Ecto neural progenitor cell (in vitro differentiated cells): ENCODE measurements around the gene MAGEA9B.
"Not testable (repeated sequence)": the region's sequence is repeated elsewhere in the genome, so short reads cannot be mapped to it uniquely, and the experiment has no call there.

Experiments
- DNase-seq: peaks from one replicate; pipeline ENCODE4 v3.0.0-alpha.2; 2018; ENCODE audit warnings: low spot score

MAGEA9B gene

DNA sequence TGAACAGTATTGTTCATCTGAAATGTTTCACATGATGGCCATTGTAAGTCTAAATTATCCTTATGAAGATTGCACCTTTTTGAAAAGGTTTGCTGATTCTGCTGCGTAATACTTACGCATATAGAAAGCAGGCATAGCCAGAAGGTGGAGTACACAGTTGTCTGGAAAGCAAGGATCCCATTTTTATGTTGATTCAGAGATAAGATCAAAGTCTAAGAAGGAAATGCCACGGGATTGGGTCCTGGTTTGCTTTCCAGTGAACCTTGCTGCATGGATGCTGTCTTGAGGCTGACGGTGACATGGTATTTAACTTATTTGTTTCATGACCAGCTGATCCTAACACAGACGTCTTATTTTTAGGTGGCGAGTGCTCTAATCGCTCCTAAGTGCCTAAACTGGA, 15.5 kb downstream of the MAGEA9B start:
- no peak for DNase-seq

DNA sequence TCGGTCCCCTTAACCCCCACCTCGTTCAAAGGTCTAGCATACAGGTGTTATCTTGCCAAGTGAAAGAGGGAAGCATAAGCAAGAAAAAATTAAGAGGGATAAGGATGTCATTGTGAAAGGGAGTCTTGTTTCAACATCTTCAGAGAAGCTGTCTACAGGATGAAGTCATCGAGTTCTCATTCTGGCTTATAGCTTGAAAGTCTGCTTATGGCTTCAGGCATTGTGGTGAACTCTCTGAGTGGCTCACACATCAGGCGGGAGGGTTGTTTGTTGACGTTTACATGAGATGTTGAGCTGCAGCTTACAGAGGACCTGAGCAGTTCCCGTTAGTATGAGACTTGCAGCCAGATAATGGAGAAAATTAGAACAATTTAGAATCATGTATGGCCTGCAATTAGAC, 16.6 kb downstream of the MAGEA9B start:
- no peak for DNase-seq

DNA sequence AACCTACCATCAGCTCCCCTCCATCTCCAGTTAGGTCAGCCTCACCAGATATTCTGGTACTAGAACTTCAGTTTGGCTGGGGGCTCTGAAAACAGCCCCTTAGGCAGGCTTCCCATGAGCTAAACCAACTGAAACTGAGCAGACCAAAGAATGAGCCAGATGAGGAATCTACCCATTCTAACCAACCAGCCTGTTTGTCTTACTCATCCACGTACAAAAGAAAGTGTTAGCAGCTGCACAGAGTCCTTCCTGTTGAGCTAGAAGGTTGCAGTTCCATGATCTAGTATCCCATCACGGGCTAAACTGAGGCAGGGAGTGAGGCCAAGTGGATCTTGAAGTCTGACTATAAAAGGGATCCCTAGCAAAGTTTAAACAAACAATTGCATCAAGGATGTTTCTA, 17.5 kb downstream of the MAGEA9B start:
- no peak for DNase-seq

DNA sequence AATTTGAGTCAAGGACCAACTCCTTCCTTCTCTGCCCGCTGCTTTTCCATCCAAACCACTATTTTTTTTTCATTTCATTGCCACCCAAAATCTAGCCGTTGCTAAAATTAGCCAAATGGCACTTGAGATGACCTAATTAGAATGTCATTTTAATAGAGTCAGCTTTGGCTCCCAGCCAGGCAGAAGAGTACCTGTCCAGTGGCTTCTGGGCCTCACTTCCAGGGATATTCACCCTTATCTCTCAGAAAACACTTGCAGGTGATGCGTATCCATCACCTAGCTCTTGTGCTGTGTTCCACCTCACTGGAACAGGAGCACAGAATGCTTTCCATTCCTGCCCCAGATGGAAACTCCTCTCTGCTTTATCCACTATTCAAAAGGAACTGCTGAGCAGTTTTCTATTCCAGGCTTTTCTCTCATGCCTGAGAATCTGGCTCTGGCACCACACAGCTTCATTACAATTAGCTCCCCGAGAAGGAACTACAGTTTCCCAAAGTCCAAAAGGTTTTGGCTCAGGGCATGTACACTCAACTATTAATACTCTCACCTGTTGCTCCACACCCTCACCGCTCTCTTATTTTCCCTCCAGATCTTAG, 18.5 kb downstream of the MAGEA9B start:
- DNase-seq, result no peak

DNA sequence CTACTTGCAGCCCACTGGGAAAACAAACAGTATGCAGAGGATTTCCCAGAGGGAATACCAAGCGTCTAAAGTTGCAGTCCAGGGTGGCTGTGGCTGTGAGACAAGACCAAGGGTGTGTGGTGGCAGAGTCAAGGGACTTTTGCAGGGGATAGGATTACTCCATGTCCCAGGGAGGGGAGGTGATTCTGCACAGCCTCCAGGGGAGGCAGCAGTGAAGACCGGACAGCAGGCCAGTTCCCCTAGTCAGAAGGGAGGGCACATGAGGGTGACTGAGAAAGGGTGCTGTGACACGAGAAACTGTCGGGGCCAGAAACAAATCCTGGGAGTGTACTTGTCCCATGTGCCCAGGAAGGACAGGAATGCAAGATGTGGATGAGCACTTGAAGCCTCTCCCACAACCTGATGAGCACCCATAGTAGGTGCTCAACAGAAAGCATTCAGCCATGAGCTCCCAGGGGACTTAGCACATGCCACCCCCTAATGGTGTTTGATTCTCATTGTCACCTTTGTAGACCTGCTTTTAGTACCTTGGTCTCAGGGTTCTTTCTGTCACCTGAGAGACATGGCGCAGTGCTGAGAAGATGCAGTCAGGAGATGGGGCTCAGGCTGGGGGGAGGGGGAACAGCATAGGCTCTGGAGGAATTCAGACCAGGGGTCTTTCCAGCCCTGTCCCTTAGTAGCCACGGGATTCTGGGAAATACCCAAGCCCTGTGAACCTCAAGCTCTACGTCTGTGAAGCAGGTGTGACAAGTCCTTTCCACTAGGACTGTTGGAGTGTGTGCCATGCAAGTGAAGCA, 19.4 kb downstream of the MAGEA9B start:
- DNase-seq, result no peak

DNA sequence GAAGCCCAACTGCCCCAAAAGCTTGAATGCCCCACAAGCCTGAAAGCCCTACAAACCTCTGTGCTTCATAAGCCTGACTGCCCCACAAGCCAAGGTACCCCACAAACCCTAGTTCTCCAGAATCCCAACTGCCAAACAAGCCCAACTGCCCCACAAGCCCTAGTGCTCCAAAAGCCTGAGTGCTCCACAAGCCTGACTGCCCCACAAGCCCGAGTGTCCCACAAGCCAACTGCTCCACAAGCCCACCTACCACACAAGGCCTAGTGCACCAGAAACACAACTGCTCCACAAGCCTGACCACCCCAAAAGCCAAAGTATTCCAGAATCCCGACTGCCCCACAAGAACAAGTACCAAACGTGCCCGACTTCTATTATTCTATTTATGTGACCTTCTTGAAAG, 23.9 kb downstream of the MAGEA9B start:
- DNase-seq, result no peak

DNA sequence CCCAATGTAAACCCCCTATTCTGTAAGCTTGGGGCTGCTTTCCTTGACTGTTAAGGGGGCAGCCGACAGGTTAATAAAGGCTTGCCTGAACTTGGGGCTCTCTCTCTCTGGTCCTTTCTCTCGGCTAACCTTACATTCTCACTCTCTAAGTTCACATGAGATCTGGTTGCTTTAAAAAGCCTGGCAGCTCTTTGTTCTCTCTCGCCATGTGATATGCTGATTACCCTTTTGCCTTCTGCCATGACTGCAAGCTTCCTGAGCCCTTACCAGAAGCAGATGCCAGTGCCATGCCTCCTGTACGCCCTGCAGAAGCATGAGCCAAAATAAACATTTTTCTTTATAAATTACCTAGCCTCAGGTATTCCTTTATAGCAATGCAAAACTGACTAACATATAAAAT, 32.0 kb downstream of the MAGEA9B start:
- not testable (repeated sequence) for DNase-seq

DNA sequence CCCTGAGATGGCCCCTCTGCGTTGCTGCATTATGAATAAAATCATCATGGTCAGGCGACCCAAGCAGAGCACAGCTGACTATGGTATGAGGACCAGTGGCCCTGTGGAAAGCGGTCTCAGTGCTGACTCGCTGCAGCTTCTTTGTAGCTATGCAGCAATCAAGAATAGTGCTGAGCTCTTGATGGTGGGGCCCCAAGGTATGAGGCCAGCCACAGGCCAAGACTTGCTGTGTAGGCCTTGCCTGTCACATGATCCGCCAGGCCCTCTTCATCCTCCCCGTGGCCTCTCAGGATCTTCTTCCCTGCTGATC, 35.4 kb downstream of the MAGEA9B start:
- not testable (repeated sequence) for DNase-seq

DNA sequence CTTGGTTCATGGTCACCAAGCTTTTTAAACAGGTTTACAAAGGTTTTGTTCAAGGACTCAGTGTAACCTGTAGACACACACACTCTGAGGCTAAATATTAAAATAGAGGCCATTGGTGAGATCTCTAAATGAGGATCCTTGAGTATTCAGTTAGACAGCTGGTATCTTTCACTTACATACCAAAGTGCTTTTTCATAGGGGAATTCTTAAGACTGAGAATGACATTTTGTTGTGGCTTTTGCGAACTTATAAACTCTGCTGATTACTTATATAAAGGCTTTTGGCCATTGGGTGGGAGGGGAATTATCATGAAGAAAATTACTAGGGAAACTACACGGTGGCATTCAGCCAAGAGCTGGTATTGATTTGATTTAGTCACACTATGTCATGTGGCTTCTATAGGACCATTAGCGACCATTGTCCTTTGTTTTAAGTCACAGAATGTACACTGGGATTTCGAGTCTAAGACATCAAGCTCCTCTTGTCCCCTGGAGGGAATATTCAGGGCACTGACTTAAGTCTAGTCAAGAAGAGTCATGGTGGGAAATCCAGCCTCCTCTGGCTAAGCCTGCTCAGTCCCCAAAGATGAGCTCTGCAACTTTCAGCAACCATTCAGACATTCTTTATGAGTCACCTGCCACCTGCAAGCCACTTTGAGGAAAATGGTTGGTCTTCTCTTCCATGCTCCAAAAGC, 35.9 kb downstream of the MAGEA9B start:
- not testable (repeated sequence) for DNase-seq

DNA sequence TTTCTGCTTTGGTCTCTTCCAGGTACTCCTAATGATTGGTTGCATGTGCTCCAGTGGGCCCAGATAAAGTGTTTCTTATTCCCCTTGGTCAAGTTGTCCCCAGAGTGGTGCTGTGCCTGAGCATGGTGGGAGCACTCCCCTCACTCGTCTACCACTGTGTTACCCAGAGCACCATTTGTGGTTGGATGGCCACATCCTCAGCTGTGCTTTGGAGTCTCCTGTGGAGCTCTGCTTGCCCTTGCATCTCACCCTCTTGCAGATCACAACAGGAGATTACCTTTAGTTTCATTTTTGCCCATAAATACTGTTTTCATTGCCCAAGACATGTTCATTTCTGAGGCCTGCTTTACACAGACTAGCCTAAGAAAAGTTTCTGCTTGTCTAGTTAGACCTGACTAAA, 36.8 kb downstream of the MAGEA9B start:
- not testable (repeated sequence) for DNase-seq

DNA sequence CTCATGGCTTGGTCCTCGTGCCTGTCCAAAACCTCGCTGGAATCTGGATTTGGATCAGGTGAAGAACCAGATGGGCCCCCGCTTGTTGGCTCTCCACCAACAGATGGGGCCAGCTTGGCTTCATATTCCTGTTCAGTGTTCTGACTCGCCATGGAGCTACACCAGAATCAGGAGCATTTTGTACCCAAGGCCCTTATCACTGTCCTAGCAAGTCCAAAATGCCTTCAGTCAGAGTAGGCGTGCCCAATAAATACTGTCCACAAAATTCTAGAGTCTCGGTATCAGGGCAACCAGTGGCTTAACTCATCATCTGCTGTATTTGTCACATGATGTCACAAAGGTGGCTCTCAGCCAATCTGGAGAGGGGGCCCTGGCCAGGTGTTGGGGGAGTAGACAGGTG, 37.6 kb downstream of the MAGEA9B start, which contains the start of gene HSFX3:
HSFX3 (minus strand) TSS at position 224 of the 400 bp plus-strand sequence; CDS start at position 152, 72 bp downstream.
- not testable (repeated sequence) for DNase-seq

DNA sequence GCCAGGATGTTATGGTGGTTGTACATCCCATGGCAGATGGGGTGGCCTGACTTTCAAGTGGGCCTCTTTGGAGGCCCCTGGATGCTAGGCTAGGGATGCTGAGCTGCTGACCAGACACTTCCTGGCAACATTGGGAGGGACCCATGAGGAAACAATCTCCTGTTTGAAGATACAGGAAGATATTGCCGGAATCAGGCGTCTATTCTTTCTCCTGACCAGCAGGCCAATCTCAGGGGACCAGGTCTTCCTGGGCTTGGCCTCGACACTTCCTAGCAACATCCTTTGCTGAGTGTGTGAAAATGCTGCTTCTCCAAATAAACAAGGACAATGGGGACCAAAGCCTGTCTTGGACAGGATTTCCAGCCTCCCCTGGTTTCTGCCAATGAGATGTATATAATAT, 39.5 kb downstream of the MAGEA9B start:
- DNase-seq, result not testable (repeated sequence)

DNA sequence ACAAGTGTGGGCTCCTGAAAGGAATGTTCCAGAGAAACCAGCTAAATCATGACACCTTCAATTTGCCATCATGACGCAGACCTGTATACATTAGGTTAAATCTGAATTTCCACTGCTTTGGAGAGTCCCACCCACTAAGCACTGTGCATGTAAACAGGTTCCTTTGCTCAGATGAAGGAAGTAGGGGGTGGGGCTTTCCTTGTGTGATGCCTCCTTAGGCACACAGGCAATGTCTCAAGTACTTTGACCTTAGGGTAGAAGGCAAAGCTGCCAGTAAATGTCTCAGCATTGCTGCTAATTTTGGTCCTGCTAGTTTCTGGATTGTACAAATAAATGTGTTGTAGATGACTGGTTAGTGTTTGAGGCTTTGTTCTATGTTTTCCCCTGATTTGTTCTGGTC, 40.3 kb downstream of the MAGEA9B start:
- not testable (repeated sequence) for DNase-seq

DNA sequence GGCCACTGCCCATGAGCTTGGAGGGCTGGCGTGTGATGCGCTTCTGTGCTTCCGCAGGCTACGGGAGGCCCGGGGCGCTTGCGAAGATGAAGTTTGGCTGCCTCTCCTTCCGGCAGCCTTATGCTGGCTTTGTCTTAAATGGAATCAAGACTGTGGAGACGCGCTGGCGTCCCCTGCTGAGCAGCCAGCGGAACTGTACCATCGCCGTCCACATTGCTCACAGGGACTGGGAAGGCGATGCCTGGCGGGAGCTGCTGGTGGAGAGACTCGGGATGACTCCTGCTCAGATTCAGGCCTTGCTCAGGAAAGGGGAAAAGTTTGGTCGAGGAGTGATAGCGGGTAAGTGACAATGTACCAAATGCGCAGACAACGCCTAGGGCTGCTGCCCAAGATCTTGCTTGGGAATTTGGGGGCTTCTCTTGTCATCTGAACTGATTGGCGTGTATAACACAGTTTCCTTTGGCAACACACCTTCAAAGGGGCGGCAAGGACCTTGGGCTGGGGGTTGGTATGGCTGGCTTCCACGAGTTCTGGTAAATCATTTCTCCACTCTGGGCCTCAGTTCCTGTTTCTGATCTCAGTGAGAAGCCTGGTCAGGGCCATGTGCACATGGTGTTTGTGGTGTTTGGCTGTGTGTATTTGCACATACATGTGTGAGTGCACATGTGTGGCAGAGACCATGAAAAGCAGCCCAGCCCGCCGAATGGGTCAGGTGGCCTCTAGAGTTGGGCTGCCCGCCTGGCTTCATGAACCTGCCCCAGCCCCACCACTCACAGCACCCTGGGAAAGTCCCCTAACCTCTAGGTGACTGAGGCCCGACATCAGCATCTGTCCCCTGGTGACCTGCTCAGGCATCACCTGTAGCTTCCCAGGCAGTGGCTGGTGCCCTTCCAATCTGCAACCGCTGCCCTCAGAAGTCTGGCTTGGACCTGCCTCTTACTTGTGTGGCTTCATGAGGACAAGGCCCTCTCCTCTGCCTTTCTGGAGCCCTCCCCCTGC, 41.4 kb downstream of the MAGEA9B start:
- not testable (repeated sequence) for DNase-seq

DNA sequence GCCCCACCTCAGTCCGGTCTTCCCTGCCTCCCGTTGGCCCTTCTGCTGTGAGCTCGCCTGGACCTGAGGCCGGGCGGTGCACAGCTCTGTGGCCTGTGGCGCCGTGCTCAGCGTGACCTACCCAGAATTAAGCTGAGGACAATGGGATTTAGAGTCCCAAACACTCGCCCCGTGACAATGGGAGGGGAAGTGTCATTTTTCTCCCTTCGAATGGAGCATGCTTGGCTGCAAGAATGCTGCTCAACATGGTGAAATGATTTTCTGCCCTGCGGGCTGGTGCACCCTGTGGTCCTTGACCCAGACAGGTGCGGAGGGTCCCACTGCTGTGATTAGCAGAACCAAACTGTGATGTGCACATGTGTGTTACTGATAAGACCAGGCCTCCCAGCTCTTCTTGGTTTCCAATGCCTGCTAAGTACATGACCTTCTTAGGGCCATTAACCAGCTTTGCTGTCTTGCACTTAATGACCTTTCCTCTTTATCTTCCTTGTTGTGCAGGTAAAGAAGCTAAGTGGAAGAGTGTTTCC, 45.7 kb downstream of the MAGEA9B start:
- DNase-seq, result peak; percentile 53

DNA sequence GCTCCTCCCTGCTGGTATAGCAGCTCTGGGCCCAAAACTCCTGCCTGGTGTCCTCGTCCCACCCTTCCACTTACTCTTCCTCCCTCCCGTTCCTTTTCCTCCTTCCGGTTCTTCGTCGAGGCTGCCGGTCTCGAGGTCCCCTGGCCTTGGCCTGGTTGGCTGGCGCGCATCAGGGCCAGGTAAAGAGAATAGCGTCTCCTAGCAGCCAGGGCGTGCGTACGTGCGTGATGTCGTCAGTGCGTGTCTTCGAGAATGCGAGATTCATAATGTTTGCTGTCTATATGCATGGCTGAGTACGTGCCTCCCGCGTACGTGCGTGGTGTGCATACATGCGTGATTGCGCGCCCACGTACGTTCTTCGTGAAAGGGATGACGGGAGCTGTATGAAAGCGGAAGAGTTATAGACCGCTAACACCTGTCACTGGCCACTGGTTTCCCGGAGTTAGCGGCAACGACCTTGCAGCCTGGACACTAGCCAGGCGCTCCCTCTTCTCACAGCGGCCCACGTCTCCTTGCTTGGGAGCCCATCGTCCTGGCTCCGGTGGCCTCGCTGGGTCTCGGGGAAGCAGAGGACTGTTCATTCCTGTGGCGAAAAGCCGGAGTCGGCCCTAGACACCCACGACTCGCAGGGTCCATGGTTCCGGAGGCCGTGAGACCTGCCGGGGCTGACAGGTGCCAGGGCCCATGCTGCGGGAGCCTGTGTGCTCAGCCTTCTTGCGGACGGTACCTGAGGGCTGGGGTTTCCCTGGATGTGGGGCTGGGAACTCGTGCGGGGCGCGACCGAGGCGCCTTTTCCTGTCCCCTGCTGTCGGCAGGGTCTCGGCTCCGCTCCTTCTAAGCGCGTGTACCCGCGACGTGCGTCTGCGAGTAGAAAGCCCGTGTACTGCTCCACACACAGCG, 46.4 kb downstream of the MAGEA9B start, which contains the start of gene EOLA1:
EOLA1 (plus strand) TSS at position 392 of the 900 bp plus-strand sequence. CDS start 4,619 bp downstream, outside the sequence.
- DNase-seq, result no peak

DNA sequence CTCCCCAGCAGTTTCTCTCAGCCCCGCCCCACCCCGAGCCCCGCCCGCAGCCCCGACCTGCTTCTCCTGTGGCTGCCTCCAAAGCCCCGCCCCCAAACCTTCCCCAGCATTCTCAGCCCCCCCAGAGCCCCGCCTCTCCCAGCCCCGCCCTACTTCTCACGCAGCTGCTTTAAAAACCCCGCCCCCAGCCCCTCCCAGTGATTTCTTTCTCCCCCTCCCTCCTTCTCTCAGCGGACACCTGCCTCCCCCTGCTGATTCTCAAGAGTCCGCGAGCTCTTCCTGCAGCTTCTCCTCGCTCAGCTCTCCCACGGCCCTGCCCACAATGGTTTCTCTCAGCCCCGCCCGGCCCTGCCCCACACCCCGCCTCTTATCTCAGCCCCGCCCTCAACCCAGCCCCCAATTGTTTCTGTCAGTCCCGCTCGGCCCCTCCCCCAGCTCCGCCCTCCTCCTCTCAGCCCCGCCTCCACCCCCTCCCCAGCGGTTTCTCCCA, 47.1 kb downstream of the MAGEA9B start:
- DNase-seq, result peak; percentile 90

DNA sequence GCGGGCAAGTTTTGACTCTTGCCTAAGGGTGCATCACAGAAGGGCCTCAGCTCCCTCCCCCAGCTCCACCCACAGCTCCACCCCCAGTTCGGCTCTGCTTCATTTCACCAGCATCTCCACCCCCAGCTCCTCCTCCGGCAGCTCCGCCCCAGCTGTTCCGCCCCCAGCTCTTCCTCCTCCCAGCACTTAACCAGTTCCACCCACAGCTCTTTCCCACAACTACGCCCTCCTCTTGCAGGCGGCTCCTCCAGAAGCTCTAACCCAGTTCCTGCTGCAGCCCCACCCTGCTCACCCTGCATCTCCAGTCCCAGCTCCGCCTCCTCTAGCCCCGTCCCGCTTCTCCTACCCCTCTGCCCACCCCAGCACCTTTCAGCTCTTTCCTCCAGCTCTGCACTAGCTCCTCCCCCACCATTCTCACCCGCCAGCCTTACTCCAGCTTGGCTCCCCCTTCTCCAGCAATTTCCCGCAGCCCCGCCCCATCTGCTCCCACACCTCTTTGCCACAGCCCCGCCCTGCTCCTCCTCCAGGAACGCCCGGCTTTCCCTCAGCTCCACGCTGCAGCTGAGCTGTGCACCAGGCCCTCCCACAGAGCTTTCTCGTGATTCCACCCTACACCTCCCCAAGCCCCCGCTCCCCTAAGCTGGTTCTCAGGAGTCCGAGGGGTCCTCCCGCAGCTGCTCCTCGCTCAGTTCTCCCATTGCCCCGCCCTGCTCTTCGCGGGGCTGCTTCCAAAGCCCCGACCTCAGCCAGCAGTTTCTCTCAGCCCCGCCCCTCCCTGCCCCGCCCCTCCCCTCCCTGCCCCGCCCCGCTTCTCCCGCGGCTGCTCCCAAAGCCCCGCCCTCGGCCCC, 47.8 kb downstream of the MAGEA9B start:
- DNase-seq, result peak; percentile 85

DNA sequence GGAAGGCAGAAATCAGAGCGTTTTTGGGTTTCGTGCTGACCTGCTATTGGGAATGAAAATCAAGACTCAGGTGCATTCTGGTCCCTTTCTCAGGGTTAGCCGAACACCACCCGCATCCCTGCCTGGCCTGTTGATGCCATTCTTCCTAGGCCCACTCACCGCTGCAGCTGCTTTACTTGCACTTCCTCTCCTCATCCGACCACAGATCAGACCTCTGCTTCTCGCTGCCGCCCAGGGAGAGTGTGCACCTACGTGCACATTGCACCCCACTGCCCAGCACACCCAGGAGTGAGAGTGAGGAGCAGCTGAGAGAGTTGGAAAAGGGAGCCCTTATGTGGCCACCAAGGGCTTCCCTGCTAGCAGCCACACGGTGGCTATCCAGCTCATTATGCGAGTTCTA, 49.8 kb downstream of the MAGEA9B start:
- DNase-seq, result not testable (repeated sequence)
